Endothelial cell of umbilical vein (primary cell): ENCODE results near the gene BCCIP. TPM values are rescaled to one million over a fixed set of nuclear protein-coding genes. Genes with fewer than 3 reads are reported as not detected.

Source experiments
- BruUV-seq: library from RNA; stranded (reverse); fragments of 400-500 nt; replicated peaks from 2 replicates; lab custom pipeline; 2021; lab: Mats Ljungman, UMichigan
- CTCF ChIA-PET: fragments of 300-600, 350-600 bp; sonication (Branson Sonifier 250); formaldehyde crosslinking; loops from one replicate; lab custom pipeline; 2021; ENCODE audit warnings: antibody characterized with exemption, inconsistent platforms; lab: Charles Lee
- POLR2A ChIA-PET: fragments of 300-600, 350-600 bp; sonication (Branson Sonifier 250); formaldehyde crosslinking; loops from one replicate; lab custom pipeline; 2021; ENCODE audit warnings: antibody characterized with exemption, inconsistent platforms; lab: Charles Lee
- DNase-seq: peaks from one replicate; pipeline ENCODE4 v3.0.0-alpha.2; 2011; ENCODE audit warnings: low read depth, low spot score
- FAIRE-seq: peaks from 2 replicates; lab custom pipeline; 2011; peaks lifted over from hg19 to GRCh38; lab: Jason Lieb, UNC
- H2AFZ ChIP-seq: 2 replicates; pipeline ENCODE4 v1.6.0; 2012; ENCODE audit warnings: low read depth, low read length, control low read depth, inconsistent platforms
- H3K27ac ChIP-seq: 2 replicates; pipeline ENCODE4 v1.5.1; 2011; ENCODE audit warnings: low read depth, mild to moderate bottlenecking, control low read depth, low read length, moderate library complexity; ENCODE audit not compliant: insufficient read depth
- H3K27me3 ChIP-seq, 2 experiments: 2 replicates each; pipeline versions ENCODE4 v1.6.0 to v1.6.1; 2011; ENCODE audit warnings: low read length in 2 of 2, mixed read lengths in 1 of 2; ENCODE audit not compliant: control insufficient read depth in 2 of 2, insufficient read depth in 2 of 2
- H3K36me3 ChIP-seq, 2 experiments: 2 replicates in 1 of 2; 3 replicates in 1 of 2; pipeline ENCODE4 v1.5.1; 2011; ENCODE audit warnings: low read length in 2 of 2, mild to moderate bottlenecking in 1 of 2, moderate library complexity in 1 of 2; ENCODE audit not compliant: control insufficient read depth in 2 of 2, insufficient read depth in 2 of 2; ENCODE audit errors: extremely low read depth in 1 of 2
- H3K4me1 ChIP-seq: 3 replicates; pipeline ENCODE4 v1.5.1; 2011; ENCODE audit warnings: mild to moderate bottlenecking, low read length; ENCODE audit not compliant: control insufficient read depth, insufficient read depth; ENCODE audit errors: extremely low read depth
- H3K4me2 ChIP-seq: 2 replicates; pipeline ENCODE4 v1.6.1; 2011; ENCODE audit warnings: low read length, control low read depth, mixed read lengths; ENCODE audit not compliant: insufficient read depth
- H3K4me3 ChIP-seq, 3 experiments: fragments of 200-600 bp in 1 of 3; sonication (generic), shearing (Covaris generic) in 1 of 3; replicated peaks in 1 of 3; 2 replicates each; pipeline ENCODE4 v1.5.1; 2011 to 2016; ENCODE audit warnings: control low read depth in 3 of 3, low read length in 3 of 3, mild to moderate bottlenecking in 2 of 3, inconsistent platforms in 1 of 3, low read depth in 1 of 3, moderate library complexity in 1 of 3; ENCODE audit not compliant: insufficient read depth in 1 of 3
- H3K79me2 ChIP-seq: 2 replicates; pipeline ENCODE4 v1.6.0; 2012; ENCODE audit warnings: low read length, inconsistent platforms; ENCODE audit not compliant: control insufficient read depth, insufficient read depth
- H3K9ac ChIP-seq: replicated peaks from 2 replicates; pipeline ENCODE3; 2011; ENCODE audit warnings: low read length, control low read depth; ENCODE audit not compliant: insufficient read depth; ENCODE audit errors: extremely low read depth
- H3K9me1 ChIP-seq: replicated peaks from 3 replicates; pipeline ENCODE4 v1.6.0; 2011; ENCODE audit warnings: mild to moderate bottlenecking, low read length; ENCODE audit not compliant: control insufficient read depth, insufficient read depth; ENCODE audit errors: extremely low read depth
- H3K9me3 ChIP-seq: replicated peaks from 2 replicates; pipeline ENCODE4 v1.5.1; 2012; ENCODE audit warnings: low read length, inconsistent platforms; ENCODE audit not compliant: control insufficient read depth, insufficient read depth
- H4K20me1 ChIP-seq: replicated peaks from 2 replicates; pipeline ENCODE3; 2011; ENCODE audit warnings: mild to moderate bottlenecking, low read length; ENCODE audit not compliant: control insufficient read depth, insufficient read depth; ENCODE audit errors: extremely low read depth
- EZH2 ChIP-seq: IDR thresholded peaks from 2 replicates; pipeline ENCODE4 v1.6.1; 2012; ENCODE audit warnings: borderline replicate concordance, low read depth, mild to moderate bottlenecking, moderate library complexity, low read length, inconsistent platforms; ENCODE audit not compliant: severe bottlenecking
- FOS ChIP-seq: IDR thresholded peaks from 2 replicates; pipeline ENCODE4 v1.6.1; 2011; ENCODE audit warnings: mild to moderate bottlenecking, low read length, moderate library complexity, borderline replicate concordance; ENCODE audit not compliant: insufficient read depth
- GATA2 ChIP-seq: IDR thresholded peaks from 2 replicates; pipeline ENCODE4 v1.7.0; 2011; ENCODE audit warnings: low read depth, mild to moderate bottlenecking, moderate library complexity, mixed read lengths, low read length; ENCODE audit not compliant: insufficient read length, insufficient read depth
- JUN ChIP-seq: IDR thresholded peaks from 2 replicates; pipeline ENCODE4 v1.6.1; 2011; ENCODE audit warnings: borderline replicate concordance, low read depth; ENCODE audit not compliant: insufficient read length, insufficient read depth
- MYC ChIP-seq: IDR thresholded peaks from one replicate; pipeline ENCODE4 v1.6.1; 2011; ENCODE audit warnings: mild to moderate bottlenecking, low read depth, low read length
- POLR2A ChIP-seq: IDR thresholded peaks from 2 replicates; pipeline ENCODE4 v1.6.1; 2012; ENCODE audit warnings: low read depth, mild to moderate bottlenecking, control low read depth, low read length
- POLR2AphosphoS5 ChIP-seq: IDR thresholded peaks from 2 replicates; pipeline ENCODE4 v1.6.1; 2012; ENCODE audit warnings: low read depth, mild to moderate bottlenecking, control low read depth, low read length, moderate library complexity; ENCODE audit not compliant: insufficient read depth
- dilution Hi-C: fragments of 300-500 bp; cut with MboI; formaldehyde crosslinking; loops from one replicate; pipeline ENCODE4 v1.15.0; 2019; ENCODE audit warnings: low sequenced_read_pairs; ENCODE audit not compliant: extremely low pct_ligation_motif_present
- intact Hi-C: fragments of 100-400 bp; cut with micrococcal nuclease; formaldehyde crosslinking; loops from one replicate; pipeline ENCODE4 v1.10.0; 2022
- polyA plus RNA-seq, 4 experiments: library from polyadenylated mRNA; depleted of rRNA in 3 of 4; stranded (reverse) in 3 of 4; unstranded in 1 of 4; fragments of >200 nt; gene quantifications; 2 replicates each; pipeline versions ENCODE4 v1.2.1 to v1.2.3, GENCODE V29; 2011 to 2012; ENCODE audit warnings: missing spikeins in 1 of 4
- total RNA-seq: library from RNA; stranded (reverse); gene quantifications from 2 replicates; pipeline ENCODE4 v1.2.3, GENCODE V29; 2021
- TF ChIP-seq, protein P1 (sequence below), 2 donors: IDR thresholded peaks; 1 replicate in 1 of 2; 2 replicates in 1 of 2; pipeline ENCODE4 v1.5.1; 2011; ENCODE audit warnings: low read length in 2 of 2, mild to moderate bottlenecking in 2 of 2, moderate library complexity in 2 of 2, control low read depth in 1 of 2, inconsistent platforms in 1 of 2, low read depth in 1 of 2; ENCODE audit not compliant: insufficient read depth in 1 of 2; ENCODE audit errors: extremely low read depth in 1 of 2
- TF ChIP-seq, protein P2 (sequence below): IDR thresholded peaks from 2 replicates; pipeline ENCODE4 v1.6.1; 2011; ENCODE audit not compliant: insufficient read depth, insufficient read length

BCCIP gene
- total and polyA plus RNA-seq, 2 donors (not counting 3 experiments of a cell fraction or from before 2014, with no cell fraction given): 14.5 to 73.5 TPM

DNA sequence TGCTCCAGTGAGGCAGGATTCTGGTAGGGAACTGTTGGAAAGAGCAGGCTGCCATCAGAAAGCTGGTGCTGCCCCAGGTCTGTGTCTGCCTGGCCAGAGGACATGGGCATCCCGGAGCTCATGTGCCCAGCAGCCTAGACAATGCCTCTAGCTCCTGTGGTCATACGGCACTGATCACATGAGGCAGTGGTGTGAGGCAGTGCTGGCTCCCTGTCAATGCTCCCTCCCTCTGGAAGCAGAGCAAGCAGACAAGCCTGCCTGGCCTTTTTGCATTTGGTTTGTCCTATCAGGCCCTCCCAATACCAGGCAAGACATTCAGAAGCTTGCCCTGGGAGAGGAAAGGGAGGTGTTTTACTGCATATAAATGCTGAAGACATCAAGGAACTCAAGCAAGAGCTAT is 28.2 kb upstream of the BCCIP start:
- TF ChIP-seq, protein P1, sequence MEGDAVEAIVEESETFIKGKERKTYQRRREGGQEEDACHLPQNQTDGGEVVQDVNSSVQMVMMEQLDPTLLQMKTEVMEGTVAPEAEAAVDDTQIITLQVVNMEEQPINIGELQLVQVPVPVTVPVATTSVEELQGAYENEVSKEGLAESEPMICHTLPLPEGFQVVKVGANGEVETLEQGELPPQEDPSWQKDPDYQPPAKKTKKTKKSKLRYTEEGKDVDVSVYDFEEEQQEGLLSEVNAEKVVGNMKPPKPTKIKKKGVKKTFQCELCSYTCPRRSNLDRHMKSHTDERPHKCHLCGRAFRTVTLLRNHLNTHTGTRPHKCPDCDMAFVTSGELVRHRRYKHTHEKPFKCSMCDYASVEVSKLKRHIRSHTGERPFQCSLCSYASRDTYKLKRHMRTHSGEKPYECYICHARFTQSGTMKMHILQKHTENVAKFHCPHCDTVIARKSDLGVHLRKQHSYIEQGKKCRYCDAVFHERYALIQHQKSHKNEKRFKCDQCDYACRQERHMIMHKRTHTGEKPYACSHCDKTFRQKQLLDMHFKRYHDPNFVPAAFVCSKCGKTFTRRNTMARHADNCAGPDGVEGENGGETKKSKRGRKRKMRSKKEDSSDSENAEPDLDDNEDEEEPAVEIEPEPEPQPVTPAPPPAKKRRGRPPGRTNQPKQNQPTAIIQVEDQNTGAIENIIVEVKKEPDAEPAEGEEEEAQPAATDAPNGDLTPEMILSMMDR (IDR thresholded peaks at IDR 0.05; ENCODE audit: extremely low read depth in 1 of 2, insufficient read depth in 1 of 2, low read depth in 1 of 2, low read length in 2 of 2): no peak
- TF ChIP-seq JUN: no peak
- TF ChIP-seq, protein P2, sequence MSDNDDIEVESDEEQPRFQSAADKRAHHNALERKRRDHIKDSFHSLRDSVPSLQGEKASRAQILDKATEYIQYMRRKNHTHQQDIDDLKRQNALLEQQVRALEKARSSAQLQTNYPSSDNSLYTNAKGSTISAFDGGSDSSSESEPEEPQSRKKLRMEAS: no peak
- no peak for TF ChIP-seq EZH2
- no peak for TF ChIP-seq POLR2AphosphoS5
- TF ChIP-seq MYC: no peak
- TF ChIP-seq GATA2: no peak
- TF ChIP-seq FOS: no peak
- TF ChIP-seq POLR2A: no peak
- intact Hi-C loops (no loop called here), dilution Hi-C loops (no loop called here)
- no peak overlapping the region for H3K4me3 ChIP-seq
- no peaks in the 10 kb centered on the region for H3K9me1 ChIP-seq
- no TSS peak for BruUV-seq
- H3K36me3 ChIP-seq: peaks cover 2 to 26% of the 10 kb centered on the region in 2 experiments
- no peak overlapping the region for H3K27ac ChIP-seq
- no peaks in the 10 kb centered on the region for H3K4me1 ChIP-seq
- no peaks in the 10 kb centered on the region for H3K27me3 ChIP-seq
- DNase-seq (no peak), FAIRE-seq (no peak)
- no peak overlapping the region for H3K4me2 ChIP-seq
- no peak overlapping the region for H2AFZ ChIP-seq
- ChIA-PET CTCF (no interaction called here), POLR2A (no interaction called here)
- H3K9ac ChIP-seq: no peak overlapping the region
- H4K20me1 ChIP-seq: no peaks in the 10 kb centered on the region
- H3K79me2 ChIP-seq: no peaks in the 10 kb centered on the region
- no peaks in the 10 kb centered on the region for H3K9me3 ChIP-seq
